Thoracic aorta (tissue), 2 donors: Measurements from ENCODE around the gene BMERB1. TPM values are rescaled to one million over a fixed set of nuclear protein-coding genes. Genes with fewer than 3 reads are reported as not detected.

Experiments
- ATAC-seq: fragments of 150-250 bp; one replicate; pipeline ENCODE4 v1.8.0; 2017; ENCODE audit warnings: low read depth; ENCODE audit not compliant: insufficient number of reproducible peaks, low FRiP score
- DNase-seq: peaks from one replicate; pipeline ENCODE4 v3.0.0-alpha.2; 2020; ENCODE audit warnings: low spot score
- H3K27ac ChIP-seq, 2 donors: fragments of 200-600 bp; sonication (generic); 1 replicate in 1 of 2; 2 replicates in 1 of 2; pipeline ENCODE4 v1.5.1; 2016; ENCODE audit warnings: mild to moderate bottlenecking in 2 of 2, moderate library complexity in 2 of 2
- H3K27me3 ChIP-seq: fragments of 200-600 bp; sonication (generic); replicated peaks from 2 replicates; pipeline ENCODE4 v1.6.0; 2016; ENCODE audit warnings: mild to moderate bottlenecking; ENCODE audit not compliant: insufficient read depth
- H3K36me3 ChIP-seq: fragments of 200-600 bp; sonication (generic); one replicate; pipeline ENCODE4 v1.5.1; 2016
- H3K4me1 ChIP-seq, 2 donors: fragments of 200-600 bp; sonication (generic); 1 replicate in 1 of 2; 2 replicates in 1 of 2; pipeline versions ENCODE4 v1.5.1 to v1.6.0; 2016; ENCODE audit warnings: low read depth in 2 of 2, mild to moderate bottlenecking in 1 of 2; ENCODE audit not compliant: control insufficient read depth in 1 of 2
- H3K4me3 ChIP-seq: fragments of 200-600 bp; sonication (generic); 2 replicates; pipeline ENCODE4 v1.5.1; 2016; ENCODE audit warnings: mild to moderate bottlenecking
- H3K9me3 ChIP-seq: fragments of 200-600 bp; sonication (generic); 2 replicates; pipeline ENCODE4 v1.5.1; 2016
- CTCF ChIP-seq: fragments of 200-600 bp; sonication (generic); IDR thresholded peaks from one replicate; pipeline ENCODE4 v1.5.1; 2019; ENCODE audit warnings: antibody characterized with exemption
- total RNA-seq, 2 donors: library from RNA; depleted of rRNA; stranded (reverse); fragments of >200 nt; gene quantifications; one replicate each; pipeline versions ENCODE4 v1.1.0 to v1.2.3, GENCODE V29; 2016

The BMERB1 gene
- total RNA-seq, 2 donors from 2014 or later = 75.1 to 95.2 TPM

- no peak for DNase-seq
- Histone ChIP-seq H3K36me3 (peaks cover 3% of the 10 kb centered on the region), H3K4me1 (peaks cover 10 to 13% of the 10 kb centered on the region in 2 donors), H3K4me3 (no peak overlapping the region), H3K27me3 (no peaks in the 10 kb centered on the region), H3K27ac (no peak overlapping the region), H3K9me3 (no peaks in the 10 kb centered on the region)
- ATAC-seq = no peak
- TF ChIP-seq CTCF = no peak
These were observed 77.5 kb downstream of the BMERB1 start for GRCh38 chr16:15511759-15512487.

DNA sequence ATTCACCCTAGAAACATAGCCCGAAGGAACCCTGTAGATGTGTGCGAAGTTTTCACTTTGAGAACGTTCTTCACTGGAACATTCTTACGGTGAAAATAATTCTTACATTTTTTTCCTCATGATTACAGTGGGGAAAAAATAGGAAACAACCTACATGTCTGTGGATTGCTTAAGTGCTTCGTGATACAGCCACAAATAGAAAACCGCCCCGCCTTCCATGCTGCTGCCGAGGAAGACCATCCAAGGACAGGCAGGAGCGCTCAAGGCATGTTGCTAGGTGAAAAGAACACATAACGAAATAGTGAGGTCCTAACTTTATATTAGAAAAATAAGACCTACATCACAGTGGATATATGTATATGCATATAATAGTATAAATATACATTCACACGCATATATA, 78.8 kb downstream of the BMERB1 start:
- H3K4me3 ChIP-seq = no peak overlapping the region
- DNase-seq = no peak
- ATAC-seq = no peak
- no peak for TF ChIP-seq CTCF
- H3K27ac ChIP-seq = no peak overlapping the region
- no peaks in the 10 kb centered on the region for H3K27me3 ChIP-seq
- no peaks in the 10 kb centered on the region for H3K9me3 ChIP-seq
- peaks cover 0 to under 1% of the 10 kb centered on the region in 2 donors for H3K4me1 ChIP-seq
- peaks cover 7% of the 10 kb centered on the region for H3K36me3 ChIP-seq

GRCh38 chr16:15515992-15516391, 81.6 kb downstream of the BMERB1 start:
- Histone ChIP-seq H3K4me3 (no peak overlapping the region), H3K9me3 (no peaks in the 10 kb centered on the region), H3K36me3 (peaks cover 7% of the 10 kb centered on the region), H3K4me1 (peaks cover 0 to 5% of the 10 kb centered on the region in 2 donors), H3K27ac (no peak overlapping the region), H3K27me3 (no peaks in the 10 kb centered on the region)
- no peak for DNase-seq
- TF ChIP-seq CTCF = no peak
- ATAC-seq = no peak

GRCh38 chr16:15516609-15517008, 82.2 kb downstream of the BMERB1 start:
- peaks cover 7% of the 10 kb centered on the region for H3K36me3 ChIP-seq
- no peaks in the 10 kb centered on the region for H3K9me3 ChIP-seq
- peaks cover 0 to 5% of the 10 kb centered on the region in 2 donors for H3K4me1 ChIP-seq
- no peak for DNase-seq
- no peak for ATAC-seq
- no peak overlapping the region for H3K27ac ChIP-seq
- TF ChIP-seq CTCF = no peak
- H3K4me3 ChIP-seq = no peak overlapping the region
- H3K27me3 ChIP-seq = no peaks in the 10 kb centered on the region

DNA sequence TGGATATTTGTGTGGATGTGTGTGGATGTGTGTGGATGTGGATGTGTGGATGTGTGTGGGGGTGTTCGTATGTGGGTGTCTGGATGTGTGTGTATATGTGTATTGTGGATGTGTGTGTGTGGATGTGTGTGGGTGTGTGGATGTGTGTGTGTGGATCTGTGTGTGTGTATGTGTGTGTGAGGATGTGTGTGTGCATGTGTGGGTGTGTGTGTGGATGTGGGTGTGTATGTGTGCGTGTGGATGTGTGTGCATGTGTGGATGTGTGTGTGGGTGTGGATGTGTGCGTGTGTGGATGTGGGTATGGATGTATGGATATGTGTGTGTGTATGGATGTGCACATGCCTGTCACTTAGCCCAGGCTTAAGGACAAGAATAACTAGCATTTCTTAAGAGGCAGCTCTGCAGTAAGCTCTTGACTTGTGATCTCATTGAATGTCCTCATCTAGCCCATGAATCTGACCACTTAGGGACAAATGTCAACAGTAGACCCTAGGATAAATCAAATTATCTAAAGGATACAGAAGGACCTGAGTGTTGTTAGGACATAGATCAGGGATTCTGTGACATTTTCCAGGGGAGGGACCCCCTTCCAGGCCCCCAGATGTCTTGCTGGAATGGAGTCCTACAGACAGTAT, 83.5 kb downstream of the BMERB1 start:
- Histone ChIP-seq H3K27me3 (no peaks in the 10 kb centered on the region), H3K36me3 (peaks cover 7% of the 10 kb centered on the region), H3K4me3 (no peak overlapping the region), H3K9me3 (no peaks in the 10 kb centered on the region), H3K4me1 (peaks cover 0 to 5% of the 10 kb centered on the region in 2 donors), H3K27ac (peak overlapping the region in 1 of 2 donors; percentile 18)
- ATAC-seq (no peak), DNase-seq (no peak)
- TF ChIP-seq CTCF = no peak
